GM12874 (cell line): ENCODE data around the gene PLPPR1.

Experiments
- CTCF ChIP-seq: IDR thresholded peaks from 2 replicates; pipeline ENCODE4 v1.5.1; 2011; ENCODE audit warnings: low read depth, mild to moderate bottlenecking, control low read depth, low read length, moderate library complexity; ENCODE audit not compliant: insufficient read depth

The PLPPR1 gene

GRCh38 chr9:101317735-101318134 lies 289.2 kb downstream of the PLPPR1 start:
- TF ChIP-seq CTCF, result no peak

GRCh38 chr9:101323129-101323528 lies 294.6 kb downstream of the PLPPR1 start:
- no peak for TF ChIP-seq CTCF

GRCh38 chr9:101324245-101324804 lies 295.8 kb downstream of the PLPPR1 start:
- no peak for TF ChIP-seq CTCF

GRCh38 chr9:101325053-101325452 lies 296.5 kb downstream of the PLPPR1 start:
- no peak for TF ChIP-seq CTCF

- no peak for TF ChIP-seq CTCF
Observed at GRCh38 chr9:101326035-101326434, 297.5 kb downstream of the PLPPR1 start.

DNA sequence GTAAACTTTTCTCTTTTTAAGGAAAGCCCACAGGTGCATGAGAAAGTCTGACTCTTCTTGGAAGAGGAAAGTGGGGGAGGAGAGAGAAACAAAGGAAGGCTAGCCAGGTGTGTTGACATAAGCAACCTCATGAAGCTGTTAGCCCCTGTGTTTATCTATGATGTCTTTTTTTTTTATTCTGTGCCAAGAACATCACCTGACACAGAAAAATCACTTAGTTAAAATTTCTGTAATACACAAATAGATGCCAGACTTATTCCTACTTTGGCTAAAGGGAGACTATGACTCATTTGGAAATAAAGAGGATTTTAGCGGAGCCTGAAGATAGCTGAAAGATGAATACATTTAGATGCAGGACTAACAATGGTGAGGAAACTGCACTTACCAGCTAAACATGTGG lies 298.0 kb downstream of the PLPPR1 start:
- TF ChIP-seq CTCF, result no peak

- TF ChIP-seq CTCF, result no peak
Observed at GRCh38 chr9:101332362-101332761, 303.8 kb downstream of the PLPPR1 start.
